GM21390 (cell line): Measurements from ENCODE around the gene CD52.
"Not testable (repeated sequence)": the region's sequence is repeated elsewhere in the genome, so short reads cannot be mapped to it uniquely, and the experiment has no call there.

ENCODE experiments used
- ATAC-seq: cut with Tn5 transposase; IDR thresholded peaks from one replicate; pipeline ENCODE4 v1.9.1; 2021; ENCODE audit not compliant: unreplicated experiment

The CD52 gene

GRCh38 chr1:26329380-26329779 is 11.6 kb downstream of the CD52 start:
- ATAC-seq, result not testable (repeated sequence)

DNA sequence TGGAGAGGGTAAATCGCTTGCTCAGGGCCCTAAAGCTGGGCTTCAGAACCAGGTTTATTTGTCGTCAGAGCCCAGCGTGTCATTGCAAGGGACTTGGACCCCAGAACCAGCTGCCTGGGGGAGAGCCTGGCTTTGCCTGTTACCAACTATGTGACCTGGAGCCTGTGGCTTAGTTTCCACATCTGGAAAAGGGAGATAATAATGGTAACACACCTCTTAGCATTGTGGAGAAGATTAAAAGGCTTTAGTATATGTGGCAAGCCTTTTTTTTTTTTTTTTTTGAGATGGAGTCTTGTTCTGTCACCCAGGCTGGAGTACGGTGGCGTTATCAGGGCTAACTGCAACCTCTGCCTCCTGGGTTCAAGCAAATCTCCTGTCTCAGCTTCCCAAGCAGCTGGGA is 12.5 kb downstream of the CD52 start:
- no peak for ATAC-seq

- not testable (repeated sequence) for ATAC-seq
Measured at GRCh38 chr1:26333312-26333711, 15.6 kb downstream of the CD52 start.

GRCh38 chr1:26335774-26336476 is 18.2 kb downstream of the CD52 start:
- ATAC-seq, result no peak

GRCh38 chr1:26336477-26337205 is 18.9 kb downstream of the CD52 start:
- no peak for ATAC-seq

- no peak for ATAC-seq
Measured at GRCh38 chr1:26337206-26337535, 19.4 kb downstream of the CD52 start.

- ATAC-seq, result no peak
Measured at GRCh38 chr1:26337625-26338024, 19.9 kb downstream of the CD52 start.

DNA sequence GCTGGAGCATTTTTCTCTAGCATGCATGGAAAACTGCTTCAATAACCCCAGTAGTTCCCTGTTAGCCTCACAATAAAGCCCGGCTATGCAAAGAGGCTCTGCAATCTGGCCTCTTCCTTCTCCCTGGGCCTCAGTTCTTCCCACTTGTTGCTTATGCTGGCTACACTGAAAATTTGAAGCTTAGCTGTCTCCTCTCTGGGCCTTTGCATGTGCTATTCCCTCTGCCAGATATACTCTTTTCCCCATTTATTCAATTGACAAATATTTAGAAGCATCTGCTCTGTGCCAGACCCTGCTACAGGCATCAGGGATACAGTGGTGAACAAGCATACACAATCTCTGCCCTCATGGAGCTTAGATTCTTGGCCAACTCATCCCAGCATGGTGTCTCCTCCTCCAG is 20.9 kb downstream of the CD52 start:
- ATAC-seq, result no peak

DNA sequence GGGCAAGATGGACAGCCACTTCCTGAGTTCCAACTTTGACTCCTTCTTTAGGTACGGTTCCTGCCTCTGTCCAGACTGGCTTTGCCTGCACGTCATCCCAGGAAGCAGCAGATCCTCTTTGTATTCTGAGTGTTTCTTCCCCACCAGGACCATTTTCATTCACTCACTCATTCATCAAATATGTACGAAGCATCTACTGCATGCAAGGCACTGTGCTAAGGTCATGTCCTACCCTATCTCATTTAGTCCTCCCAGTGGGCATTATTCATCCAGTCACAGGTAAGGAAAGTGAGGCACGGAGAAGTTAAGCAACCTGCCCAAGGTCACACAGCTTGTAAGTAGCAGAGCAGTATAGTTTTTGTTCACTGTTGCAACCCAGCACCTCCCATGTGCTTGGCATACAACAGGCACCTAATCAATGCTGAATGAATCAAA is 22.3 kb downstream of the CD52 start:
- ATAC-seq, result no peak

DNA sequence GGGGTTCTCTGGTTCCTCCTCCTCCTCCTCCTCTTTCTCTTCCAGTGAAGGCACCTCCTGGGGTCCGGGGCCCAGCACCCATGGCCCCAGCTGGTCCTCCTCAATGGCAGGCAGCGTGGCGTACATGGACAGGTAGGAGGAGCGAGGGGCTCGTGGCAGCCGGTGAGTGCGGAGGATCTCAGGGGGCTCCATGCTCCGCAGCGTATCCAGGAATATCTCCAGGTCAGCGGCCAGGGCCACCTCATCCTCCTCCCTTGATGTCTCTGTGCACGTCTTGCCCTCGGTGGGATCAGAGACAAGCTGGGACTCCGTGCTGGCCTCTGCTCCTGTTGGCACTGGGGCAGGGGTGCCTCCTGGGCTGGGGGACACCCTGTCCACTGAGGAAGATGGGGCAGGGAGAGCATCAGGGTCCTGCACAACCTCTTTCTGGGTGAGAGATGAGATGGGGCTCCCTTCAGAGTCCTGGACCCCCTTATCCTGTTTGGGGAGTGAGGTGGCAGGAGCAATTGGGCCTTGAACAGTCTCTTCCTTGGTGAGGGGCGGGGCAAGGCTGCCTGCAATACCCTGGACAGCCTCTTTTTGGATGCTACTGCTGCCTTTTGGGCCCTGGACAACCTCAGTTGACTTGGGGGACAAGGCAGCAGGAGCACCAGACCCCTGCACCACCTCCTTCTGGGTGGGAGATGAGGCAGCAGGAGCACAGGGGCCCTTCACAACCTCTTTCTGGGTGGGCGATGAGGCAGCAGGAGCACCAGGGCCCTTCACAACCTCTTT is 26.6 kb downstream of the CD52 start:
- no peak for ATAC-seq

DNA sequence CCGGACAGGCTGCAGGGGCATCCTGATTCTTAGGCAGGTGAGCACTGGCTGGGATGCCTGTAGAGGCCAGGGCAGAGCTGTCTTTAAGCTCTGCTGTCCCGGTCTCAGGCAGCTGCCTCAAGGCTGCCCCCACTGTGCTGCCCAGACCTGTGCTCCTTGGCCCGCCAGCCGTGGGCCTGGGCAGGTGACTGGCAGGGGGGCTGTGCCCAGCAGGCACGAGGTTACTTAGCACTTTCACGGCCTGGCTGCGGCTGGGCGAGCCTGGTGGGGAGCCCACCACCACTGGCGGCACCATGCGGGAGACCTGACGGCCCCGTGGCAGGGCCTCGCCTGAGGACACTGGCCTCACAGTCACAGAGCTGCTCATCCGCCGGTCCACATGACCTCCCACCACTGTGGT is 28.0 kb downstream of the CD52 start:
- ATAC-seq, result no peak

- ATAC-seq, result no peak
Measured at GRCh38 chr1:26346274-26347033, 28.7 kb downstream of the CD52 start.

- ATAC-seq, result no peak
Measured at GRCh38 chr1:26349188-26349876, 31.6 kb downstream of the CD52 start.

GRCh38 chr1:26349877-26350244 is 32.1 kb downstream of the CD52 start:
- no peak for ATAC-seq

DNA sequence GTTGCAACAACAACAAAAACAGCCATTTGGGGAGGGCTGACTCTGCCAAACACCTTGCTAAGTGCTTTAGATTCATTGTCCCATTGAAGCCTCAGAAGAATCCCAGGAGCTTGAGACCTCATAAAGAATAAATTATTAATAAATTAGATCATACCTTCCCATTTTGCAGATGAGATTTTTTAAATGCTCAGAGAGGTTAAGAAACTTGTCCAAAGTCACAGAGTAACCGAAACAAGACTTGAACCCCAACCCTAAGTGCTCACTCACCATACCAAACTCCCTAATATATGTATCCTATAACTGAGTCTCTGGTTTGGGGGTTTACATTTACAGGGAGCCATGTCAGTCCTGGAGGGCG is 32.6 kb downstream of the CD52 start:
- ATAC-seq, result no peak

GRCh38 chr1:26350701-26351589 is 33.2 kb downstream of the CD52 start:
- ATAC-seq, result no peak

GRCh38 chr1:26351590-26352337 is 34.0 kb downstream of the CD52 start:
- no peak for ATAC-seq

DNA sequence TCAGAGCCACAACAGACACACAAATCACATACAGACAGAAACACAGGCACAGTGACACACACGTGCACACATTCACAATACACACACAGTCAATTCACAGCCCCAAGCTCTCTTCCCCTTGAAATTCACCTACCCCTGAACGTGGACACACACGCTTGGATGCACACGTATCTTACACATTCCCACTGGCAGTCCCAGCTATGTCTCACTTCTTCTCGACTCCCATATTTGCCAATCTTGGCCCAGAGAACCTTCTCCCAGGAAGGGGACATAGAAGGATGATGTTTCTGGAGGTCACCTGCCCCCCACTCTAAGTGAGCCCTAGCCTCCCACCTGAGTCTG is 34.6 kb downstream of the CD52 start:
- ATAC-seq, result no peak

DNA sequence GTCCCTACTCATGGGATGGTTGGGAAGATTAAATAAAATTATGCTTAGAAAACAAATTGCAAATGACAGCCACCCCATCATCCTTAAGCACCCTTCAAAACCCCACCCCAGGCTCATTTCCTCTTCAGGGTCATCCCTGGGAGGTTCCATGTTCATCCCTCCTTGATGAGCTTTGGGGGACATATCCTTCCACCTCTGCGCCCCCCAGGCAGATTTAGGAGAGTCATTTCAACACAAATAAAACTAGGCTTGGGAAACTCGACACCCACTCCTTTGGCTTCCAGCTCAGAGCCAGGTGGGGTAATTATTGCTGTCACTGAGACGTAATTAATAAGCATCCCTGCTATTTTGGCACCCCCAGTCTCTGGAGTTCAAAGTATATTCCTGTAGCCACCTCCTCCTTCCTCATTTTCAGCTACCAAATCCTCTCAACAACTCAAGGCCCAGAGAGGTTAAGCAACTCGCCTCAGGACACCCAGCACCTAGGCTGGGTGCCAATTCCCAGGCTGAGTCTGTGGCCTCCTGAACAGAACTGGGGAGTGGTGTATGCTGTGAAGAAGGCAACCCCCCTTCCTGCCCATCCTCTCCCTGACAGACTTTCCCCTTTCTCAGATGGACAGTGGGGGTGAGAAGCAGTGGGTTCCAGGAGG is 35.6 kb downstream of the CD52 start:
- ATAC-seq, result no peak
